HCT116 (cell line): ENCODE results near the gene OVOL1. TPM values are rescaled to one million over a fixed set of nuclear protein-coding genes. Genes with fewer than 3 reads are reported as not detected.

ENCODE experiments used
- ATAC-seq: fragments of 200-7000 bp; cut with Tn5 transposase; 2 replicates; pipeline ENCODE4 v1.9.1; 2020; ENCODE audit warnings: mild to moderate bottlenecking, moderate library complexity
- BruUV-seq: library from RNA; stranded (reverse); fragments of 400-500 nt; replicated peaks from 2 replicates; lab custom pipeline; 2021; lab: Mats Ljungman, UMichigan
- CTCF ChIA-PET: fragments of 300-600 bp; sonication (Branson Sonifier 250); formaldehyde crosslinking; loops from one replicate; lab custom pipeline; 2021; ENCODE audit warnings: antibody characterized with exemption; lab: Charles Lee
- POLR2A ChIA-PET: fragments of 300-600, 350-600 bp; sonication (Branson Sonifier 250); formaldehyde crosslinking; loops from one replicate; lab custom pipeline; 2021; ENCODE audit warnings: antibody characterized with exemption; lab: Charles Lee
- RAD21 ChIA-PET, 2 experiments: fragments of 300-600 bp; sonication (Branson Sonifier 250); formaldehyde crosslinking; loops; one replicate each; lab custom pipeline; 2023; ENCODE audit warnings: low total read pairs in 2 of 2; ENCODE audit not compliant: uncharacterized antibody in 2 of 2, unreplicated experiment in 2 of 2, low non-redundant PET in 1 of 2; lab: Charles Lee
- DNase-seq: peaks from one replicate; pipeline ENCODE4 v3.0.0-alpha.2; 2010; ENCODE audit warnings: low read depth, low spot score
- H2AFZ ChIP-seq: fragments of 200-600 bp; shearing (Covaris generic), sonication (generic); 2 replicates; pipeline ENCODE4 v1.6.1; 2017; ENCODE audit warnings: low read depth, mixed run types, mixed read lengths, antibody characterized with exemption, low read length; ENCODE audit not compliant: poor library complexity, severe bottlenecking
- H3K27ac ChIP-seq: 2 replicates; pipeline ENCODE4 v1.5.1; 2012; ENCODE audit warnings: low read depth, low read length
- H3K27me3 ChIP-seq: fragments of 200-600 bp; sonication (generic); 2 replicates; pipeline ENCODE4 v1.6.1; 2016; ENCODE audit warnings: mixed run types, low read length, mixed read lengths; ENCODE audit not compliant: insufficient read depth
- H3K36me3 ChIP-seq, 2 experiments: fragments of 200-500 bp in 1 of 2; fragments of 200-600 bp in 1 of 2; sonication (Bioruptor generic) in 1 of 2; sonication (generic) in 1 of 2; 2 replicates each; pipeline versions ENCODE4 v1.5.1 to v1.6.1; 2014 to 2016; ENCODE audit warnings: low read length in 2 of 2, inconsistent platforms in 1 of 2, mixed read lengths in 1 of 2, mixed run types in 1 of 2; ENCODE audit not compliant: insufficient read depth in 2 of 2, control insufficient read depth in 1 of 2
- H3K4me1 ChIP-seq, 2 experiments: fragments of 200-600 bp in 1 of 2; sonication (generic) in 1 of 2; 2 replicates each; pipeline versions ENCODE4 v1.5.1 to v1.6.1; 2012 to 2017; ENCODE audit warnings: low read length in 2 of 2, inconsistent platforms in 1 of 2, mild to moderate bottlenecking in 1 of 2, mixed read lengths in 1 of 2, mixed run types in 1 of 2, moderate library complexity in 1 of 2; ENCODE audit not compliant: insufficient read depth in 2 of 2, control insufficient read depth in 1 of 2
- H3K4me2 ChIP-seq: fragments of 200-600 bp; sonication (generic); 2 replicates; pipeline ENCODE4 v1.6.1; 2017; ENCODE audit warnings: mixed run types, low read length, mixed read lengths
- H3K4me3 ChIP-seq, 2 experiments: fragments of 200-600 bp in 1 of 2; sonication (generic) in 1 of 2; replicated peaks in 1 of 2; 2 replicates each; pipeline ENCODE4 v1.5.1; 2011 to 2016; ENCODE audit warnings: low read length in 2 of 2, control low read depth in 1 of 2, low read depth in 1 of 2, mild to moderate bottlenecking in 1 of 2, mixed read lengths in 1 of 2, mixed run types in 1 of 2
- H3K79me2 ChIP-seq: fragments of 200-600 bp; sonication (generic); 2 replicates; pipeline ENCODE4 v1.6.1; 2017; ENCODE audit warnings: mild to moderate bottlenecking, mixed run types, low read length, moderate library complexity, mixed read lengths; ENCODE audit not compliant: insufficient read depth
- H3K9ac ChIP-seq: fragments of 200-600 bp; sonication (generic); 2 replicates; pipeline ENCODE4 v1.6.1; 2016; ENCODE audit warnings: low read length, mixed read lengths
- H3K9me2 ChIP-seq: fragments of 200-600 bp; sonication (generic), shearing (Covaris generic); 2 replicates; pipeline ENCODE4 v1.6.1; 2017; ENCODE audit warnings: mixed run types, mild to moderate bottlenecking, moderate library complexity; ENCODE audit not compliant: insufficient read depth
- H3K9me3 ChIP-seq, 2 experiments: fragments of 200-500 bp in 1 of 2; fragments of 200-600 bp in 1 of 2; sonication (Bioruptor generic) in 1 of 2; sonication (generic) in 1 of 2; 2 replicates each; pipeline ENCODE4 v1.6.1; 2014 to 2017; ENCODE audit warnings: low read length in 2 of 2, mixed read lengths in 2 of 2, inconsistent platforms in 1 of 2, low read depth in 1 of 2, mild to moderate bottlenecking in 1 of 2, mixed run types in 1 of 2, moderate library complexity in 1 of 2; ENCODE audit not compliant: control insufficient read depth in 1 of 2, insufficient read depth in 1 of 2
- H4K20me1 ChIP-seq: fragments of 200-600 bp; sonication (generic), shearing (Covaris generic); 2 replicates; pipeline ENCODE4 v1.6.1; 2017; ENCODE audit warnings: mixed run types, mild to moderate bottlenecking, moderate library complexity; ENCODE audit not compliant: insufficient read depth
- ATF3 ChIP-seq: IDR thresholded peaks from 2 replicates; pipeline ENCODE4 v1.6.1; 2012
- CEBPB ChIP-seq: IDR thresholded peaks from 2 replicates; pipeline ENCODE4 v1.6.1; 2012; ENCODE audit warnings: low read depth
- CTCF ChIP-seq, 3 experiments: fragments of 200-600 bp in 1 of 3; sonication (generic) in 1 of 3; IDR thresholded peaks in 2 of 3; conservative IDR thresholded peaks in 1 of 3; 2 replicates each; pipeline ENCODE4 v1.5.1; 2012 to 2017; ENCODE audit warnings: low read depth in 2 of 3, low read length in 2 of 3, antibody characterized with exemption in 1 of 3, borderline replicate concordance in 1 of 3, control low read depth in 1 of 3, mild to moderate bottlenecking in 1 of 3, mixed read lengths in 1 of 3, mixed run types in 1 of 3, moderate library complexity in 1 of 3; ENCODE audit not compliant: insufficient read depth in 1 of 3
- ELF1 ChIP-seq: IDR thresholded peaks from 2 replicates; pipeline ENCODE4 v1.6.1; 2012; ENCODE audit warnings: low read depth, borderline replicate concordance
- EZH2 ChIP-seq: fragments of 200-600 bp; sonication (generic); IDR thresholded peaks from 2 replicates; pipeline ENCODE4 v1.6.1; 2017; ENCODE audit warnings: antibody characterized with exemption, mixed run types
- FOSL1 ChIP-seq: IDR thresholded peaks from 2 replicates; pipeline ENCODE4 v1.6.1; 2012; ENCODE audit warnings: low read depth
- MAX ChIP-seq: IDR thresholded peaks from 2 replicates; pipeline ENCODE4 v1.6.1; 2012
- POLR2A ChIP-seq: IDR thresholded peaks from 2 replicates; pipeline ENCODE4 v1.7.0; 2011; ENCODE audit warnings: borderline replicate concordance; ENCODE audit not compliant: insufficient read depth, insufficient read length; ENCODE audit errors: extremely low read depth
- REST ChIP-seq: IDR thresholded peaks from 2 replicates; pipeline ENCODE4 v1.6.1; 2012; ENCODE audit warnings: low read depth
- SIN3A ChIP-seq: IDR thresholded peaks from 2 replicates; pipeline ENCODE4 v1.6.1; 2012; ENCODE audit warnings: low read depth
- ZNF274 ChIP-seq: fragments of 200-500 bp; sonication (Bioruptor generic); IDR thresholded peaks from 2 replicates; pipeline ENCODE4 v1.6.1; 2014; ENCODE audit warnings: mild to moderate bottlenecking, low read depth, low read length, inconsistent platforms
- intact Hi-C: fragments of 100-400 bp; cut with micrococcal nuclease; formaldehyde crosslinking; loops from 2 replicates; pipeline ENCODE4 v1.10.0; 2022
- total RNA-seq: library from RNA; stranded (reverse); gene quantifications from one replicate; pipeline ENCODE4 v1.2.1, GENCODE V29; 2021; ENCODE audit not compliant: unreplicated experiment

OVOL1 gene
- total RNA-seq, 1 experiment from 2014 or later: 14.7 TPM

GRCh38 chr11:65777241-65777640 is 9.6 kb upstream of the OVOL1 start:
- H3K9me2 ChIP-seq: no peaks in the 10 kb centered on the region
- ChIA-PET RAD21 (interaction anchor here in 1 of 2 experiments (1.1 kb wide), 1 partner anchor 40 kb away, joined by 3 read pairs; no protein-coding TSS in a partner anchor), CTCF (interaction anchor here (1.2 kb wide), 1 partner anchor 14 kb away, joined by 3 read pairs; no protein-coding TSS in a partner anchor), POLR2A (no interaction called here)
- H3K4me1 ChIP-seq: peaks cover 9 to 23% of the 10 kb centered on the region in 2 experiments; a peak in 3 of 4 replicates
- intact Hi-C loops: no loop called here
- H3K36me3 ChIP-seq: peaks cover 14 to 30% of the 10 kb centered on the region in 2 experiments; a peak in 3 of 4 replicates
- DNase-seq: no peak
- H3K4me2 ChIP-seq: no peak overlapping the region
- TSS peak; percentile 21 for BruUV-seq
- H3K4me3 ChIP-seq: no peak overlapping the region
- no peak overlapping the region for H3K9ac ChIP-seq
- no peak overlapping the region for H3K27ac ChIP-seq
- H3K9me3 ChIP-seq: no peaks in the 10 kb centered on the region
- no peak for TF ChIP-seq ELF1
- no peak for TF ChIP-seq EZH2
- no peak for TF ChIP-seq CEBPB
- no peak for TF ChIP-seq FOSL1
- no peak for TF ChIP-seq CTCF (IDR thresholded peaks at IDR 0.05 in 2 of 3, conservative IDR thresholded peaks at IDR 0.05 in 1 of 3; ENCODE audit: borderline replicate concordance in 1 of 3, insufficient read depth in 1 of 3, low read depth in 2 of 3, low read length in 2 of 3)
- TF ChIP-seq MAX: no peak
- TF ChIP-seq POLR2A: no peak
- TF ChIP-seq REST: no peak
- no peak for TF ChIP-seq SIN3A
- no peak for TF ChIP-seq ATF3
- no peak for TF ChIP-seq ZNF274
- H4K20me1 ChIP-seq: peaks cover 8% of the 10 kb centered on the region; the same call in 1 of the 2 replicates
- H3K79me2 ChIP-seq: peaks cover 42% of the 10 kb centered on the region
- ATAC-seq: no peak
- no peaks in the 10 kb centered on the region for H3K27me3 ChIP-seq
- H2AFZ ChIP-seq: no peak overlapping the region
